Stomach smooth muscle (tissue), 2 donors: ENCODE data around the gene SLC47A2.
"Not testable (repeated sequence)": the region's sequence is repeated elsewhere in the genome, so short reads cannot be mapped to it uniquely, and the experiment has no call there.

Source experiments
- H3K27ac ChIP-seq: one replicate; pipeline ENCODE4 v1.7.0; 2013; ENCODE audit warnings: mild to moderate bottlenecking, low read length, inconsistent platforms
- H3K27me3 ChIP-seq, 2 donors: one replicate each; pipeline ENCODE4 v1.7.0; 2013; ENCODE audit warnings: low read length in 2 of 2; ENCODE audit not compliant: insufficient read depth in 2 of 2, control insufficient read depth in 1 of 2
- H3K36me3 ChIP-seq, 2 donors: one replicate each; pipeline ENCODE4 v1.7.0; 2013; ENCODE audit warnings: low read length in 2 of 2; ENCODE audit not compliant: control insufficient read depth in 2 of 2, insufficient read depth in 2 of 2
- H3K4me1 ChIP-seq: one replicate; pipeline ENCODE4 v1.7.0; 2013; ENCODE audit warnings: low read length; ENCODE audit not compliant: control insufficient read depth, insufficient read depth
- H3K4me3 ChIP-seq, 2 donors: one replicate each; pipeline ENCODE4 v1.7.0; 2013; ENCODE audit warnings: low read length in 2 of 2
- H3K9ac ChIP-seq, 2 donors: one replicate each; pipeline ENCODE4 v1.7.0; 2013; ENCODE audit warnings: low read length in 2 of 2, mild to moderate bottlenecking in 1 of 2
- H3K9me3 ChIP-seq, 2 donors: one replicate each; pipeline ENCODE4 v1.7.0; 2013; ENCODE audit warnings: low read length in 2 of 2; ENCODE audit not compliant: control insufficient read depth in 2 of 2
- donor health status: healthy.
- donor health status: Pancreatic carcinoma.

SLC47A2 gene, protein sequence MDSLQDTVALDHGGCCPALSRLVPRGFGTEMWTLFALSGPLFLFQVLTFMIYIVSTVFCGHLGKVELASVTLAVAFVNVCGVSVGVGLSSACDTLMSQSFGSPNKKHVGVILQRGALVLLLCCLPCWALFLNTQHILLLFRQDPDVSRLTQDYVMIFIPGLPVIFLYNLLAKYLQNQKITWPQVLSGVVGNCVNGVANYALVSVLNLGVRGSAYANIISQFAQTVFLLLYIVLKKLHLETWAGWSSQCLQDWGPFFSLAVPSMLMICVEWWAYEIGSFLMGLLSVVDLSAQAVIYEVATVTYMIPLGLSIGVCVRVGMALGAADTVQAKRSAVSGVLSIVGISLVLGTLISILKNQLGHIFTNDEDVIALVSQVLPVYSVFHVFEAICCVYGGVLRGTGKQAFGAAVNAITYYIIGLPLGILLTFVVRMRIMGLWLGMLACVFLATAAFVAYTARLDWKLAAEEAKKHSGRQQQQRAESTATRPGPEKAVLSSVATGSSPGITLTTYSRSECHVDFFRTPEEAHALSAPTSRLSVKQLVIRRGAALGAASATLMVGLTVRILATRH

DNA sequence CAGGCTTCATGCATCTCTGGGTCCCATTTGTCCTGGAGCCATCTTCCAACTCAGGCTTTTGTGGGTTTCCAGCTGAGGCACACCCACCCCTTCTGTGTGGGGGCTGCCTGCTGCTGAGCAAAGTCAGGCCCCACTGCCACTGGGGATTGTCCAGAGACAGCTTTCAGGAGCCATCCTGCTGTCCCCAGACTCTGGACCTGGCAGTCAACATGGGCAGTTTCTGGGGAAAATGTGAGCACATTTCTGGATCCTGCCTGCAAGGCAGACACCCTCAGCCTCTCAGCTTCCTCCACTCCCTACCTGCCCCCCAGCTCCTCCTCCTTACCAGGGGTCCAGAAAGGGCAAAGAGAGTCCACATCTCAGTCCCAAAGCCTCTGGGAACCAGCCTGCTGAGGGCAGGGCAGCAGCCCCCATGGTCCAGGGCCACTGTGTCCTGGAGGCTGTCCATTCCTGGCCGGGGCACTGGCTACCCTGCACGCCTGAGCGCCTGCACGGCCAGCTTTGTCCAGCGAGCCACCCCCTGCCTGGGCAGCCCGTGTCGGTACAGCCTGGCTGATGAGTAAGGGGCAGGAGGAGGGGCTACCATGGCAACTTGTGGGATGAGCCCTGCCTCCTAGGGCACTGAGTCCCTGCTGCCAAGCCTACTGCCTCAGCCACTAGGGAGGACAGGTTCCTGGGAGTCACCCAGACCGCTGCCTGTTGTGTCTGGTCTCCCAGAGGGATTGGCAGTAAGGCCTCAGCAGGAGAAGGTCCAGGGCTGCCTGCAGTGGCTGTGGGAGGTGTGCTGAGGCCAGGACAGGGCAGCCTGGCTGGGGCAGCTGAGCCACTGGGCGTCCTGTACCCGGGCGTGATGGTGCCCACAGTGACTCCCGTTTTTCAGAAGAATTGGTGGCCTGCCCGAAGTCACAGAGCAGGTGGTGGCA lies at the start of gene SLC47A2:
Gene SLC47A2, minus strand, starts transcription at position 477 of the 923 bp plus-strand sequence. Its CDS starts 29 bp downstream, at position 448.
- H3K36me3 ChIP-seq, result no peaks in the 10 kb centered on the region
- H3K4me3 ChIP-seq, result no peak within 1 kb of the TSS
- no peaks in the 10 kb centered on the region for H3K4me1 ChIP-seq
- no peak within 1 kb of the TSS for H3K27ac ChIP-seq
- H3K27me3 ChIP-seq, result no peaks in the 10 kb centered on the region
- H3K9ac ChIP-seq, result no peak within 1 kb of the TSS
- no peaks in the 10 kb centered on the region for H3K9me3 ChIP-seq

DNA sequence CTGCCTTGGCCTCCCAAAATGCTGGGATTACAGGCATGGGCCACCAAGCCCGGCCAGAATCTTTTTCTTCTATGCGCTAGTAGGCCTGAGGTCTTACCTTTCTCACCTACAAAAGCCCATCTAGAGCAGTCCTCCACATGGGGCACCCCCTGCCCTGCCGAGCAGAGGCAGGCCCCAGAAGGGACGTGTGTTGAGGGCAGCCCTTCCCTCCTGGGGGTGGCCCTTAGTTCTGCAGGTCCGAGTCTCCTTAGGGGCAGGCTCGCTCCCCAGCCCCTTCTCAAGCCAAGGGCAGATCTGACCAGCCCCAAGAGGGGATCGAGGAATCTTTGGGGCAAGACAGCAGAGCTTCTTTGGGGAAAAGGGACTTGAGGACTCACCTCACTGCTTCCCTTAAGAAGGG lies 49.6 kb upstream of the SLC47A2 start:
- Histone ChIP-seq H3K4me1 (peaks cover 13% of the 10 kb centered on the region), H3K27me3 (no peaks in the 10 kb centered on the region), H3K9me3 (no peaks in the 10 kb centered on the region), H3K27ac (no peak overlapping the region), H3K4me3 (no peak overlapping the region), H3K36me3 (no peaks in the 10 kb centered on the region), H3K9ac (no peak overlapping the region)

DNA sequence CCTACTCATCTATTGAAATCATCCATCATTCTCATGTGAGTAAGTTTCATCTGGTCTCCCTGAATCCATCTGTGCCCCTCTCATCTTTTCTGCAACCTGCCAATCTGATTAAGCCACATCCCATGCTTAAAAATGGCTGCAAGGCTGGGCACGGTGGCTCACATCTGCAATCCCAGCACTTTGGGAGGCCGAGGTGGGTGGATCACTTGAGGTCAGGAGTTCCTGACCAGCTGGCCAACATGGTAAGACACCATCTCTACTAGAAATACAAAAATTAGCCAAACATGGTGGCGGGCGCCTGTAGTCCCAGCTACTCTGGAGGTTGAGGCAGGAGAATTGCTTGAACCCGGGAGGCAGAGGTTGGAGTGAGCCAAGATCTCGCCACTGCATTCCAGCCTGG lies 47.6 kb upstream of the SLC47A2 start:
- H3K27ac ChIP-seq, H3K27me3 ChIP-seq, H3K9ac ChIP-seq, H3K9me3 ChIP-seq, H3K4me3 ChIP-seq, H3K36me3 ChIP-seq: not testable (repeated sequence)
- H3K4me1 ChIP-seq, result peaks cover 13% of the 10 kb centered on the region

DNA sequence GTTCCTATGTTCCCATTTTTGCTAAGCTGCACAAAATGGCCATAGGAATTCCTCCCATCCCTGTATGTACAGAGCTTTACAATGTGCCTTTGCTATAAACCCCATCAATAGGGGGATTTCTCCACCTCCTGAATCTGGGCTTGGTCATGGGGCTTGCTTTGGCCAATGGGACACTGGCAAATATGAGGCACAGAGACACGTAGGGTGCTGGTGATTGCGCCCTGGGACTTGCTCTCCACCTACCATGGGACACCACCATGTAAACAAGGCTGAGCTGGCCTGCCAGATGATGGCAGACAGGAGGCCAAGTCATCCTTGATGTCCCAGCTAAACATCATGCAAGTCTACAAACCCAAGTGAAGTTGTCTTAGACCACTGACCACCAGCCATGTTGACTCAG lies 47.0 kb upstream of the SLC47A2 start:
- Histone ChIP-seq H3K4me3 (no peak overlapping the region), H3K27me3 (no peaks in the 10 kb centered on the region), H3K36me3 (no peaks in the 10 kb centered on the region), H3K9ac (no peak overlapping the region), H3K27ac (no peak overlapping the region), H3K4me1 (peaks cover 13% of the 10 kb centered on the region), H3K9me3 (no peaks in the 10 kb centered on the region)

DNA sequence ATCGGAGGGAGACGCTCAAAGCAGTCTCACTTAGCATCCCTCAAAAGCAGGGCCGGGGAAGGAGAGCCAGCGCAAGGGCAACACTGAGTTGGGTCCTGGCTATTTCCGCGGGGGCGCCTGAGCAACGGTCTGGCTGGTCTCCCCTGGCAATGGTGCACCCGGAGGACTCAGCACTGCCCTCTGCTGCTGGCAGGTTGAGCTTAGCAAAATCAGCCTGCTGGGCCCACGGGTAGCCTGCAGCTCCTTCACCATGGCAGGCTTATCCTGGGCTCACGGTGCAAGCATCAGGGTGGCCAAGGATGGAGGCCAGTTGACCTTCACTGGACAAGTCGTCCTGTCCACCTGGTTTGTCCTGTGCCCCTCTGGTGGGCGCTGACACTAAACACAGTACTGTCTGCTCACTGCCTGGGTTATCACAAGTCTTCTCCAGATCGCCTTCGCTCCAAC lies 46.2 kb upstream of the SLC47A2 start:
- H3K9ac ChIP-seq, result no peak overlapping the region
- H3K4me3 ChIP-seq, result peak overlapping the region in 1 of 2 donors; percentile 49
- H3K36me3 ChIP-seq, result no peaks in the 10 kb centered on the region
- H3K4me1 ChIP-seq, result peaks cover 13% of the 10 kb centered on the region
- no peaks in the 10 kb centered on the region for H3K27me3 ChIP-seq
- H3K9me3 ChIP-seq, result no peaks in the 10 kb centered on the region
- no peak overlapping the region for H3K27ac ChIP-seq

DNA sequence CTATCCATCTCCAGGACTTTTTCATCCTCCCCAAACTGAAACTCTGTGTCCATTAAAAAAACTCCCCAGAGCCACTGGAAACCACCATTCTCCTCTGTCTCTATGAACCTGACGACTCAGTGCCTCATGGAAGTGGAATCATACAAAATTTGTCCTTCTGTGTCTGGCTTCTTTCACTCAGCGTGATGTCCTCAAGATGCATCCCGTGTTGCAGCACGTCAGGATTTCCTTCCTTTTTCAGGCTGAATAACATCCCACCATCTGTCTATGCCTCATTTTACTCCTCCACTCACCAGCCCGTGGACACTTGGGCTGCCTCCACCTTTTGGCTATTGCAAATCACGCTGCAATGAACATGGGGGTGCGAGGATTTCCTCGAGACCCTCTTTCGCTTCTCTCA lies 44.4 kb upstream of the SLC47A2 start:
- Histone ChIP-seq H3K36me3 (no peaks in the 10 kb centered on the region), H3K4me1 (peaks cover 8% of the 10 kb centered on the region), H3K4me3 (no peak overlapping the region), H3K27me3 (no peaks in the 10 kb centered on the region), H3K27ac (no peak overlapping the region), H3K9ac (no peak overlapping the region), H3K9me3 (no peaks in the 10 kb centered on the region)

DNA sequence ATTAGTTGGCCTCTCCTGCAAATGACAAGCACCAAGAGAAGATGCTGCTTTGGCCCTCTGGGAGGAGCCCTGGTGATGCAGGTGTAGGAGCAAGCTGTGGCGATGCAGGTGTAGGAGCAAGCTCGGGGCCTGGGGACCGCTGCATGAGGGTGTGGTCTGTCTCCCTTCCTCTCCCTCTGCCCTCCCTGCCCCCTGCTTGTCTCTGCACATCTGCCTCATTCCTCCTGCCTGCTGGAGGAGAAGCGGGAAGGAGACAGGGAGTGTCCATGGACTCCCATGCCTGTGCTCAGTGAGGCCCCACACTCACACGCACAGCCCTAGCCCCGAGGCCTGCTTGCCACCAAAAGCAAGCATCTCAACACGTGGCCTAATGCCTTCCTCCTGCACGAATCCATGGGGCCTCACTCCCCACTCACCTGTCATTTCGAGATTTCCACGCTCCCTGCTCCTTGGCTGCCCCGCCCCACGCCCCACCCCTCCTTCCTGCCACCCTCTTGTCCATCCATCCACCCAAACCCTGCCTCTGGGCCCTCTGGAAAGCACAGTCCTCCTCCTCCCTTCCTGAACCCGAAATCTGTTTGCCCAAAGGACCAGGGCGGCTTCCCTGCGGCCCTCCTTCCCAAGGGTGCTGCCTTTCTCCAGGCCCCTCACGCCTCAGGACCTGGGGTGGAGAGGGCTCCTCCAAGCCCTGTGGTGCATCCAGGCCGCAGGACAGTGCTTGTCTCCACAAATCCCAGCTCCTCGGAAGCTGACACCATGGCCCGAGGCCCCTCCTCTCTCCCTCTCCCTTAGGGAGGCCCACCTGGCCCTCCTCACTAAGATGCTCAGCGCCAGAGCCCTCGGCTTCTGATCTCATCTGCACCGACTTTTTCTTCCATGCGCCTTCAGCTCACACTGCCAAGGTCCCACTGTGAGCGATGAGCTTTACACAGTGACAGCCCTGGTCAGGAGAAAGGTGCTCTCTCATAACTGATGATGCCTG lies 43.5 kb upstream of the SLC47A2 start:
- Histone ChIP-seq H3K27ac (no peak overlapping the region), H3K9ac (no peak overlapping the region), H3K4me1 (peaks cover 8% of the 10 kb centered on the region), H3K27me3 (no peaks in the 10 kb centered on the region), H3K4me3 (no peak overlapping the region), H3K9me3 (no peaks in the 10 kb centered on the region), H3K36me3 (no peaks in the 10 kb centered on the region)

DNA sequence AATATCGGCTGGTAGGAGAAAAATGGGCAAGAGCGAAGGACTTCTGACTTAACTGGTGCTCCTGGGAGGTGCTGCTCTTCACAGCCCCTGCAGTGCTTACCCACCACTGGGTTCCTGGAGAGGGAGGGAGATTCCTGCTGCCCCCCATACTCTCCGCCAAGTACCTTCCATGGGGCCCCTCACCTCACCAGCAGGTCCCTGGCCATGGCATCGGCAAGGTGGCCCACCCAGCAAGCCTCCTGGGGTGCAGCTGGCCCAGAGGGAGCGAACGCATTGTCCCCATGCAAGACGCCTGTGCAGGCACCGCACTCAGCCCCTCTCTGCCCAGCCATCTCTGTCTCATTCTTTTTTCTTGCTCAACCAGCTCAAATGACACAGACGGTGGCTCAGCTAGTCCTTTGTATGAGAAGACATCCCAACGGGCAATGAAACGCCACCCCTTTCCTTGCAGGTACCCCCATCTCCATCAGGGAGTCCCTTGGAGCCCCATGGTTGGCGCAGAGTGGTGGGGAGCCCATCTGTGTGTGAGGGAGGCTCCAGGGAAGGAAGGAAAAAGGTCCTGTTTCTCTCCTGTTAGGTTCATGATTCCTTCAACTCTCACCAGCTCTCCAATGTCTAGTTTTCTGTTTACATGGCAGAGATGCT lies 41.3 kb upstream of the SLC47A2 start:
- H3K27ac ChIP-seq, result no peak overlapping the region
- H3K36me3 ChIP-seq, result no peaks in the 10 kb centered on the region
- H3K9me3 ChIP-seq, result no peaks in the 10 kb centered on the region
- H3K4me1 ChIP-seq, result peaks cover 17% of the 10 kb centered on the region
- H3K4me3 ChIP-seq, result no peak overlapping the region
- H3K9ac ChIP-seq, result no peak overlapping the region
- H3K27me3 ChIP-seq, result no peaks in the 10 kb centered on the region

DNA sequence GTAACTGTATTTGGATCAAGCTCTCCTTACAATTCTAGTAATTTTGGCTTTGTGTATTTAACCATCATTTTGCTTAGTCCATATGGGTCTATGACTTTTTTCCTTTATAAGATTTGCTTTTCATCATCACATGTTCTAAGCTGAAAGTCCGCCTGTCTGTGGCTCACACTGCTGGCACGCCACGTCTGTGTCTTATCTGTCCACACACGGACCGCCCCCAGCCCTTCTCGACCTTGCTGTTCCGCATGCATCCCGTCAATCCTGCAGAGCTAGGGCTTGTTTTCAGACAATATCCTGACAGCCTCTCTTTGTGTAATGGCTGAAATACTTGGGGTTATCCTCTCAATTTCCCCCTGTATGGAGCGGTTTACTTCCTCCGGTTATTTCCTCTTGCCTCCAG lies 40.2 kb upstream of the SLC47A2 start:
- Histone ChIP-seq H3K27me3 (no peaks in the 10 kb centered on the region), H3K4me3 (no peak overlapping the region), H3K4me1 (peaks cover 15% of the 10 kb centered on the region), H3K9ac (no peak overlapping the region), H3K9me3 (no peaks in the 10 kb centered on the region), H3K27ac (no peak overlapping the region), H3K36me3 (no peaks in the 10 kb centered on the region)
